ENCODE data around the gene ETFB. TPM values are rescaled to one million over a fixed set of nuclear protein-coding genes. Genes with fewer than 3 reads are reported as not detected.

Gene ETFB
- total RNA-seq, 2 donors from 2014 or later = 54.3 to 77.3 TPM

- H3K9me3 ChIP-seq (ENCODE audit: control insufficient read depth, low read length) = no peaks in the 10 kb centered on the region
- Mint-ChIP-seq H3K27ac (peak overlapping the region; percentile 99), H3K4me1 (peaks cover 31% of the 10 kb centered on the region), H3K4me3 (peak overlapping the region; percentile 99), H3K9me3 (no peaks in the 10 kb centered on the region), H3K27me3 (ENCODE audit: insufficient read depth) (peaks cover 5% of the 10 kb centered on the region), H3K36me3 (ENCODE audit: low read depth) (no peaks in the 10 kb centered on the region)
- peak overlapping the region; percentile 96 for H3K27ac ChIP-seq (ENCODE audit: low read depth, low read length)
- 0 to 1% methylated on average over 5 to 64 of the region's 64 CpGs for WGBS, 2 experiments (ENCODE audit: insufficient coverage in 1 of 2, insufficient read length in 1 of 2)
- DNase-seq = peak; percentile 100
- H3K4me3 ChIP-seq (ENCODE audit: low read length) = peak overlapping the region; percentile 94
- no peaks in the 10 kb centered on the region for H3K27me3 ChIP-seq (ENCODE audit: control insufficient read depth, insufficient read depth, low read length, poor library complexity, severe bottlenecking)
- peaks cover 17% of the 10 kb centered on the region for H3K4me1 ChIP-seq (ENCODE audit: control insufficient read depth, insufficient read depth, low read length)
- H3K36me3 ChIP-seq (ENCODE audit: control insufficient read depth, insufficient read depth, low read length) = no peaks in the 10 kb centered on the region
- TF ChIP-seq CTCF (conservative IDR thresholded peaks at IDR 0.05) = no peak
- peak overlapping the region; percentile 86 for H3K9ac ChIP-seq (ENCODE audit: extremely low read depth, low read length, poor library complexity, severe bottlenecking)
Measured at GRCh38 chr19:51367565-51368365, 1.6 kb upstream of the ETFB start.

DNA sequence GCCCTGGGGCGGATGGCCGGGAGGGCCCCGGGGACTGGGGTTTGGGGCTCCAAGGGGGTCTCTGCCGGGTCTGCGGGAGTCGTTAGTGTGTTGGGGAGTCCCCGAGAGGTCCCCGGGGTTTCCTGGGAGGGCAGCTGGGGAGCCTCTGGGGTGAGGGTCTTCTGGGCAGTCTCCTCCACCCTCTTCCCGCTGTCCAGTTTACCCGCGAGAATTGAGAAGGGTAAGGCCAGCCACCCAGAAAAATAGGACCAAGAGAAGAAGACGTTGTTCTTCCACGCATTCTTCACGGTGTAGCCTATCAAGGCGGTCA, 1.0 kb upstream of the ETFB start:
- H3K4me1 ChIP-seq (ENCODE audit: control insufficient read depth, insufficient read depth, low read length) = peaks cover 17% of the 10 kb centered on the region
- Mint-ChIP-seq H3K36me3 (ENCODE audit: low read depth) (no peaks in the 10 kb centered on the region), H3K4me1 (peaks cover 36% of the 10 kb centered on the region), H3K9me3 (no peaks in the 10 kb centered on the region), H3K4me3 (peak overlapping the region; percentile 99), H3K27ac (peak overlapping the region; percentile 99), H3K27me3 (ENCODE audit: insufficient read depth) (peaks cover 4% of the 10 kb centered on the region)
- DNase-seq = no peak
- no peaks in the 10 kb centered on the region for H3K9me3 ChIP-seq (ENCODE audit: control insufficient read depth, low read length)
- H3K27ac ChIP-seq (ENCODE audit: low read depth, low read length) = peak overlapping the region; percentile 78
- peak overlapping the region; percentile 94 for H3K4me3 ChIP-seq (ENCODE audit: low read length)
- TF ChIP-seq CTCF (conservative IDR thresholded peaks at IDR 0.05) = no peak
- no peaks in the 10 kb centered on the region for H3K27me3 ChIP-seq (ENCODE audit: control insufficient read depth, insufficient read depth, low read length, poor library complexity, severe bottlenecking)
- peak overlapping the region; percentile 86 for H3K9ac ChIP-seq (ENCODE audit: extremely low read depth, low read length, poor library complexity, severe bottlenecking)
- WGBS, 2 experiments (ENCODE audit: insufficient coverage in 1 of 2, insufficient read length in 1 of 2) = 0% methylated on average over 3 to 15 of the region's 15 CpGs
- H3K36me3 ChIP-seq (ENCODE audit: control insufficient read depth, insufficient read depth, low read length) = no peaks in the 10 kb centered on the region

GRCh38 chr19:51366389-51367254, 434 bp upstream of the ETFB start:
- Histone ChIP-seq H3K9me3 (ENCODE audit: control insufficient read depth, low read length) (no peaks in the 10 kb centered on the region), H3K4me1 (ENCODE audit: control insufficient read depth, insufficient read depth, low read length) (peaks cover 17% of the 10 kb centered on the region), H3K4me3 (ENCODE audit: low read length) (peak overlapping the region; percentile 94), H3K9ac (ENCODE audit: extremely low read depth, low read length, poor library complexity, severe bottlenecking) (peak overlapping the region; percentile 86), H3K36me3 (ENCODE audit: control insufficient read depth, insufficient read depth, low read length) (no peaks in the 10 kb centered on the region), H3K27ac (ENCODE audit: low read depth, low read length) (peak overlapping the region; percentile 78), H3K27me3 (ENCODE audit: control insufficient read depth, insufficient read depth, low read length, poor library complexity, severe bottlenecking) (no peaks in the 10 kb centered on the region)
- Mint-ChIP-seq H3K4me1 (peaks cover 39% of the 10 kb centered on the region), H3K9me3 (no peaks in the 10 kb centered on the region), H3K36me3 (ENCODE audit: low read depth) (no peaks in the 10 kb centered on the region), H3K27me3 (ENCODE audit: insufficient read depth) (peaks cover 4% of the 10 kb centered on the region), H3K4me3 (peak overlapping the region; percentile 99), H3K27ac (peak overlapping the region; percentile 99)
- WGBS, 2 experiments (ENCODE audit: insufficient coverage in 1 of 2, insufficient read length in 1 of 2) = 0% methylated on average over 28 to 54 of the region's 54 CpGs
- DNase-seq = peak; percentile 100
- TF ChIP-seq CTCF (conservative IDR thresholded peaks at IDR 0.05) = no peak
